HG03064 (cell line): ENCODE results near the gene LASP1NB.
"Not testable (repeated sequence)": the region's sequence is repeated elsewhere in the genome, so short reads cannot be mapped to it uniquely, and the experiment has no call there.

Experiments
- ATAC-seq: cut with Tn5 transposase; IDR thresholded peaks from one replicate; pipeline ENCODE4 v1.9.1; 2021; ENCODE audit warnings: low read depth; ENCODE audit not compliant: unreplicated experiment

The LASP1NB gene

DNA sequence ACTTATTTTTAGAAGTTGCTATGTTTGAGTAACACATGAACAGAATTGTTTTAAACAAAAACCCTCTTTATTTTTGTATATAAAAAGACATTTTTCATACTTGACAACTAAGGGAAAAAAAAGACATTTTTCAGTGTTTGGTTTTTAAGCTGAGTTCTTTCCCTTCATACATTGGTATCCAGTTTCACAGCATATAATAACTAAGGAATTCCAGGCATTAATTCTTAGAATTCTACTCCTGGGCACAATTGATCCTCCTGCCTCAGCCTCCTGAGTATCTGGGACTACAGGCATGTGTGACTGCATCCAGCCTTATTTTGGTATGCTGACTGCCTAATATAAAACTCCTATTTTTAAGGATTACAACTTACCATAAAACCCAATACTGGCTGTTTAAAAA, 33.3 kb downstream of the LASP1NB start:
- no peak for ATAC-seq

- ATAC-seq = no peak
These were observed 34.1 kb downstream of the LASP1NB start for GRCh38 chr17:38959508-38959907.

- no peak for ATAC-seq
These were observed 35.0 kb downstream of the LASP1NB start for GRCh38 chr17:38960402-38960801.

DNA sequence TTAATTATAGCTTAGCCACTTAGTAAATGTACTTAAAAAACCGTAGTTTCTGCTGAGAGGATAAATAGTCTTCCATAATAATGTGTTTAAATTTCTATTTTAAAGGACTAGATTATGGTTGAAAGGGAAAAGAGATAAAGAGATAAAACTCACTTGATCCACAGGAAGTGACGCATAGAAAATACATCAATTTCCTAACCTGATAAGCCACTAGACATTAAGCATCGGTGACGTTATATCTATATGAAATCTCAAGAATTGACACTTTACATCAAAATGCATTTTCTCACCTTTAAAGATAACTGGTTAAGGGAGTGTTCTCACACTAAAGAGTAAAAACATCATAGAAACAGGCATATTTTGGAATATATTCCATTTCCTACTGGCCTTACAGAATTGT, 36.0 kb downstream of the LASP1NB start:
- ATAC-seq = no peak

- no peak for ATAC-seq
These were observed 41.9 kb downstream of the LASP1NB start, which contains the start of gene FBXO47 for GRCh38 chr17:38967290-38967738. TSS of gene FBXO47 (minus strand) at chr17:38967403. CDS start at chr17:38963025, 4,378 bp downstream.

- no peak for ATAC-seq
These were observed 43.9 kb downstream of the LASP1NB start for GRCh38 chr17:38969281-38969680.

- ATAC-seq = no peak
These were observed 44.7 kb downstream of the LASP1NB start for GRCh38 chr17:38970128-38970527.

- ATAC-seq = no peak
These were observed 45.4 kb downstream of the LASP1NB start for GRCh38 chr17:38970804-38971203.

GRCh38 chr17:38976187-38976551, 50.8 kb downstream of the LASP1NB start:
- ATAC-seq = not testable (repeated sequence)

DNA sequence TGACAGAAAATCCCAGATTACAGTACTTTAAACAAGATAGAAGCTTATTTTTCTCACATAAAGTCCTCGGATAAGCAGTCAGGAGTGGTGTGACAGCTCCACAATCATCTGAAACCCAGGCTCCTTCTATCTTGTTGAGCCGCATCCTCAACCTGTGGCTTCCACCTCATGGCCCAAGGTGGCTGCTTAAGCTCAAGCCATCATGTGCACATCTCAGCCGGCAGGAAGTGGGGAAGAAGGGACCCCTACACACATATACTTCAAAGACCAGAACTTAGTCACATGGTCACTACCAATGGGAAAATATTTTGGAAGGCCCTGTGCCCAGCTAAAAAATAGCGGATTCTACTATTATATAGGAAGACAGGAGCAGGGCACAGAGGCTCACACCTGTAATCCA, 52.8 kb downstream of the LASP1NB start:
- ATAC-seq = no peak
